ENCODE measurements around the gene CCDC27.

- TF ChIP-seq CTCF (conservative IDR thresholded peaks at IDR 0.05; ENCODE audit: low read depth, low read length) (no peak), EZH2 (IDR thresholded peaks at IDR 0.05; ENCODE audit: low read length, unreplicated experiment) (no peak)
Measured at GRCh38 chr1:3708791-3709190, 43.5 kb upstream of the CCDC27 start.
